ENCODE measurements around the gene PIK3R5.
A peak's percentile ranks its signal among the peaks of the same experiment; 100 is the strongest.

PIK3R5 gene

DNA sequence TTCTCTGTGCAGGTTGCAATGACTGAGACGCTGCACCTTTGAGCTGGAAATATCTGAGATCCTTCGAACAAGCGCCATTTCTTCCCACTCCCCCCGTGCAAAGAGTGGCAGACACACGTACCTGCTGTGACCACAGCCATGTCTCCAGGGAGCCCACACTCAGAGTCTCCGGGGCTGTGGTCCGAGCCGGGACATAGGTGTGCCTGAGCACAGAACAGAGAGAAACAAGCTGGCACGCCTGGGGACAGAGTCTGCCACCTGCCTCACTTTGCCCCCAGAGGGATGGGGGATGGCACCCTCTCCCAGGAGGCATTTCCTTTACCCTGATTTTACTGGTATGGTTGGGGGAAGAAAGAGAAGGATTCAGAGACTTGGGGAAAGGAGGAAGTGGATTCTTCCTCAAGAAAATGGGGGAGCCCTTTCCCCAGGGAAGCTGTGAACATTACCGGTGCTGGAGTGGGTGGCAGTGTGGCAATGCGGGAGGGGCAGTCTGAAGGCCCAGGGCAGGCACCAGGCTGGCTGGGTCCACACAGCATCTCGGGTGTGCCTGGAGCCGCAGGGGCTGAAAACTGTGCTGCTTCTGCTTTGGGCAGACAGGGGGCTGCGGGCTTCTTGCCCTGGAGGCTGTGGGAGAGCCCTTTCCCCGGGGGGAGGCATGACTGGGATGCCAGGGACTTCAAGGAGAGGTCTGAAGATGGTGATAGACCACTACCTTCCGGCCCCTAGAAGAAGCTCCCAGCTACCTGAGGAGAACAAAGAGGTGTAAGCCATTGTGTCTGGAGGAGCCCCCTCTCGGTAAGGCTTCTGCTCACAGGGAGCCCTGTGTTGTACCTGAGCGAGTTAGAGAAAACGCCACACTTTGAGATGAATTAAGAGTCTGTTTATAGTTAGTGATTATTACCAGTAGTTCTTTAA is 91.4 kb downstream of the PIK3R5 start:
- Histone ChIP-seq H3K27me3 (ENCODE audit: control insufficient read depth, insufficient read depth, low read length) (no peaks in the 10 kb centered on the region), H3K36me3 (ENCODE audit: control insufficient read depth, insufficient read depth, low read length) (no peaks in the 10 kb centered on the region), H3K9ac (ENCODE audit: low read length) (peak overlapping the region; percentile 7), H3K9me3 (ENCODE audit: control insufficient read depth, insufficient read depth, low read depth, low read length) (no peaks in the 10 kb centered on the region), H3K27ac (ENCODE audit: low read depth, low read length) (no peak overlapping the region), H3K4me1 (ENCODE audit: control insufficient read depth, insufficient read depth, low read length) (peaks cover 22% of the 10 kb centered on the region), H3K4me3 (ENCODE audit: low read depth, low read length) (no peak overlapping the region)

DNA sequence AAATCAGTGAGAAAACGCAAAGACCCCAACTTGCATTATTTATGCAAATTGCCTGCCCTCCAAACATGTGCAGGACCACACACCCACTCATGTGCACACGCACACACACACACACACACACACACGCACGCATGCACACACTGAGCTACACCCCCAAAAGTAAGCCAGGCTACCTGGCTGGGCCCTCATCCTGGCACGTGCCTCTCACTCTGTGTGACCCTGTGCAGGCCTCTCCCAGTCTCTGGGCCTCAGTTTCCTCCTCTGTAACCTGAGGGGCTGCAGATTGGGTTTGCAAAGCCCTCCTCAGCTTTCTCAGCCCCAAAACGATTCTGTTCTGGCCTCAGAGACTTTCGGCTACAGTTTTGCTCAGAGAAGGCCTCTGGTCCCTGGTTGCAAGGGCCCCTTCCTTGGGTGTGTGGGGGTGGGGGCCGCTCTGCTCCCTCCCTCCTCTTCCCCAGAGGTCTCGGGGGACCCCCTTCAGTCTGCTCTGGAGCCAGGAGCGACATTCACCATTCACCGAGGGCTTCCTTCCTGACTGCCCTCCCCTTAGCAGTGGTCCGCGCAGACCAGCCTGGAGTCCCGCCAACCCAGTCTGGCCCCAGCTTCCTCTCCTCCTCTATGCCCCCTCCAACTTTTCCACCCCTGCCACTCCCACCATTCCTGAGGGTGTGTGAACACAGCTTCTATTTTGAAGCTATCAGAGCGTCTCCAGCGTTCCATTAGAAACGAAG is 92.6 kb downstream of the PIK3R5 start:
- peaks cover 22% of the 10 kb centered on the region for H3K4me1 ChIP-seq (ENCODE audit: control insufficient read depth, insufficient read depth, low read length)
- no peak overlapping the region for H3K9ac ChIP-seq (ENCODE audit: low read length)
- no peaks in the 10 kb centered on the region for H3K27me3 ChIP-seq (ENCODE audit: control insufficient read depth, insufficient read depth, low read length)
- no peak overlapping the region for H3K27ac ChIP-seq (ENCODE audit: low read depth, low read length)
- H3K36me3 ChIP-seq (ENCODE audit: control insufficient read depth, insufficient read depth, low read length): no peaks in the 10 kb centered on the region
- H3K4me3 ChIP-seq (ENCODE audit: low read depth, low read length): no peak overlapping the region
- H3K9me3 ChIP-seq (ENCODE audit: control insufficient read depth, insufficient read depth, low read depth, low read length): no peaks in the 10 kb centered on the region

DNA sequence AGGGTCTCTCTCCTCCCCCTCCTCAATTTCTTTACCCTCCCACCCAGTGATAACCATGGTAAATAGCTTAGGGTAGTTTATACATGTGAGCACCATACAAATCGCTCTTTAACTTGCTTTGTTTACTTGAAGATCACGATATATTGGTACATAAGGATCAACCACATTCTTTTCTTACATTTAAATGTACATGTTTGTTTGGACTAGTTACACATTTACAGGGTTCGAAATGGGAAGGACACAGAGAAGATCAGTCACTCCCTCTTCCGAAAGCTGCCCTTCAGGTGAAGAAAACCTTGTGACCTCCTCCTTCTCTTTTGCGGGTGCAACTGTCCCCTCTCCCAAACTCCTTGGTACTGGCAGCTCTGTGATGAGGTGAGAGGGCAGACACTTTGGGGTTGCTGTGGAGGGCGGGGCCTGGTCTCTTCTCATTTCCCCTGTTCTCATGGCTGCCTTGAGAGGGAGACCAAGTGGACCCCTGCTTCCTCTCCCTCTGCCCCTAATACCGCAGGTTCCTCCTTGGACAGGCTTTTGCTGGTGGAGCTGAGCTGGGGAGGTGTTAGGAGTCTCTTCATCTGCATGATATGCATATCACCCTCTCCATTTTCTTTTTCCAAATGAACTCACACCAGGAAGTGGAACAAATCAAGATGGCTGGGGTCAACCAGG is 93.3 kb downstream of the PIK3R5 start:
- no peaks in the 10 kb centered on the region for H3K27me3 ChIP-seq (ENCODE audit: control insufficient read depth, insufficient read depth, low read length)
- H3K4me3 ChIP-seq (ENCODE audit: low read depth, low read length): no peak overlapping the region
- H3K27ac ChIP-seq (ENCODE audit: low read depth, low read length): no peak overlapping the region
- no peak overlapping the region for H3K9ac ChIP-seq (ENCODE audit: low read length)
- H3K9me3 ChIP-seq (ENCODE audit: control insufficient read depth, insufficient read depth, low read depth, low read length): no peaks in the 10 kb centered on the region
- H3K4me1 ChIP-seq (ENCODE audit: control insufficient read depth, insufficient read depth, low read length): peaks cover 22% of the 10 kb centered on the region
- H3K36me3 ChIP-seq (ENCODE audit: control insufficient read depth, insufficient read depth, low read length): no peaks in the 10 kb centered on the region

DNA sequence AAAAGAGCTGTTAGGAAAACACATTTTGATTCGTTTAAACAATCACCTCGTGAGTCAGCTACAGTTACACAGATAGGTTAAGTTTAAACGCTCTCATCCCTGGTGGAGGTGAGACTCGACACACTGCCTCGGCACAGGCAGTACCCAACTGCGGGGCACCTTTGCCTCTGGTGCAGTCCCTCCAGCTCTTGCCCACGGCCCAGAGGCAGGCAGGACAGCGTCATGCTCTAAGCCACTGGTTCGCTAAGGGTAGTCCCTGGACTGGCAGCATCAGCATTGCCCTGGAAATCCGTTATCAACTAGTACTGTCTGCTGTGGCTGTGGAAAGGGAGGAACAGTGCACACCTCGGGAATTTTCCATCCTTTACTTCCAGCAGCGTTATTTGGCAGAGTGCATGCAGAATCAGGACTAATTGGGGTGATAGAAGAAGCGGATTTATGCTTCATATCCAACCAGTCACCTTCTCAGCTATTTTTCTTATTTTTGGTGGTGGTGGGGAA is 94.4 kb downstream of the PIK3R5 start:
- Histone ChIP-seq H3K9ac (ENCODE audit: low read length) (no peak overlapping the region), H3K4me3 (ENCODE audit: low read depth, low read length) (no peak overlapping the region), H3K9me3 (ENCODE audit: control insufficient read depth, insufficient read depth, low read depth, low read length) (no peaks in the 10 kb centered on the region), H3K27me3 (ENCODE audit: control insufficient read depth, insufficient read depth, low read length) (no peaks in the 10 kb centered on the region), H3K36me3 (ENCODE audit: control insufficient read depth, insufficient read depth, low read length) (no peaks in the 10 kb centered on the region), H3K27ac (ENCODE audit: low read depth, low read length) (no peak overlapping the region), H3K4me1 (ENCODE audit: control insufficient read depth, insufficient read depth, low read length) (peaks cover 22% of the 10 kb centered on the region)

DNA sequence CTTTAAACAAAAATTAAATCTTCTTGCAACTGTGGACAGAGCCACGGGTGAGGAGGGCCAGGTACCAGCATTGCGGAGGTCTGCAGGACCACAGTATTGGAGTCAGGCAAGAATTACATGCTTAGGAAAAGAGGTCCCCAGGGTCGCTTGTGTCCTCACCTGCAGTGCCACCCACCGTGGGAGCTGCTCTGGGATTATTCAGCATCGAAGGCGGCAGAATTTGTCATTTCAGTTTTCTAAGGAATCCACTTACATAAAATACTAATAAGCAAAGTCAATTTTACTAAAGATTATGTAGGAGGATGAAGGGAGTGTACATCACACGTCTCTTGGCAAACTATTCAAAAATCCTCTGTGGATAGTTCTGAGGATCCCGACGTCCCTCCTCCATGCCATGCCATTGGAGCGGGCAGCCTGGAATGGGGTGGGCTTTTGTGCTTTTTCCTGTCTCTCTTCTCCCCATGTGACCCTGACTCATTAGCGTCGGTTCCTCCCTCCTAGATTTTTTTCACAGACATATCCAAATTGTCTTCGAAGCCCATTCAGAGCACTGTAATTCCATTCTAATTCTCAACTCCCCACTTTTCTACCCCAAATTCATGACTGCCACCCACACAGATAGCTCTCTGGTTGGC is 95.0 kb downstream of the PIK3R5 start:
- Histone ChIP-seq H3K9ac (ENCODE audit: low read length) (no peak overlapping the region), H3K4me3 (ENCODE audit: low read depth, low read length) (no peak overlapping the region), H3K9me3 (ENCODE audit: control insufficient read depth, insufficient read depth, low read depth, low read length) (no peaks in the 10 kb centered on the region), H3K36me3 (ENCODE audit: control insufficient read depth, insufficient read depth, low read length) (no peaks in the 10 kb centered on the region), H3K27ac (ENCODE audit: low read depth, low read length) (no peak overlapping the region), H3K4me1 (ENCODE audit: control insufficient read depth, insufficient read depth, low read length) (peaks cover 17% of the 10 kb centered on the region), H3K27me3 (ENCODE audit: control insufficient read depth, insufficient read depth, low read length) (no peaks in the 10 kb centered on the region)

DNA sequence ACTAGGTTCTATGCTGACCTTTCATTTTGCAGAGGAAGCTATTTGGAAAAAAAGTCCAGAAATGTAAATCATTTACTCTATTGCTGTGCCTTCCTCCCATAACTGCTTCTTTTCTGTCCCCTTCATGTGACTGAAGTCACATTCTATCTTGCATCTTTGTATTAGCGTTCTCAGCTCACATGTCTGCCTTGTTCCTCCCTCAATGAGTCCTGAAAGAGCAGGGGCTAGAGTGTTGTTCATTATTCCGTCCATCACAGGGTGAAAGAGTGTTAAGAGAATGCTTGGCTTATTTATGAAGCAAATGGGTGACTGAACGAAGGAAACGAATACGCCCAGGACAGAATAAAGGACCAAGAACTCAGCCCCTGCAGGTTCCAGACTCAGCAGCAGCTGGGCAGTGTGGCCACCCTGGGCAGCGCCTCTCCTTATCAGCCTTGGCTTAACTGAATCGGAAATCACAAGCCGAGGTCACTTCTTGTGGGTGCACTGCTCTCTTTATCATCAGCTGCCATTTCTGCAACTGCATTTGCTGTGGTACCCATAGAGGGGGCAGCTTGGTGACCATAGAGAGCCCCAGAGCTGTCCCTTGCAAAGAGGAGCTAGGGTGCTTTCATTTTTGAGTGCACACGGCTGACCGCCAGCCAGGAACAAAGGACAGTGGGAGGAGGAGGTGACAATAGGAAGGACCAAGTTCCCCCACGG is 96.2 kb downstream of the PIK3R5 start:
- no peak overlapping the region for H3K4me3 ChIP-seq (ENCODE audit: low read depth, low read length)
- H3K9ac ChIP-seq (ENCODE audit: low read length): no peak overlapping the region
- peaks cover 9% of the 10 kb centered on the region for H3K4me1 ChIP-seq (ENCODE audit: control insufficient read depth, insufficient read depth, low read length)
- H3K36me3 ChIP-seq (ENCODE audit: control insufficient read depth, insufficient read depth, low read length): no peaks in the 10 kb centered on the region
- no peak overlapping the region for H3K27ac ChIP-seq (ENCODE audit: low read depth, low read length)
- H3K9me3 ChIP-seq (ENCODE audit: control insufficient read depth, insufficient read depth, low read depth, low read length): no peaks in the 10 kb centered on the region
- H3K27me3 ChIP-seq (ENCODE audit: control insufficient read depth, insufficient read depth, low read length): no peaks in the 10 kb centered on the region

DNA sequence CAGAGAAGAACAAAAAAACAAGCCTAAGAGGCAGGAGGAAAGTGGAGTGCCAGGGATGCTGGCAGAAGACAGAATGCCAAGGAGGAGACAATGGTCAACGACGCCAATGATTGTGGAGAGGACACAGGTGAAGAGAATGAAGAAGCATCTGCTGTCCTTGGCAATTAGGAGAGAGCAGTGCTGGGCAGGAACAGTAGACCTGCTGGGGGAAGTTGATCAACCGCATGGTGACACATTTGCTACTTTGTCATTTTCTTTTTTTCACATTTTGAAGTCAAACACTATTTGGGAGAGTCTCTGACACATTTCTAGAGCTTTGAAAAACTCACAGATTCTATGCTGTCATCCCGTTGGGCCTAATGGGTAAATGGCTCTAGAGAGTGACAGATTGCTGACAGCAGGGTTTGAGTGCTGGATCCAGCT is 97.0 kb downstream of the PIK3R5 start:
- Histone ChIP-seq H3K4me3 (ENCODE audit: low read depth, low read length) (no peak overlapping the region), H3K27ac (ENCODE audit: low read depth, low read length) (no peak overlapping the region), H3K27me3 (ENCODE audit: control insufficient read depth, insufficient read depth, low read length) (no peaks in the 10 kb centered on the region), H3K4me1 (ENCODE audit: control insufficient read depth, insufficient read depth, low read length) (peaks cover 3% of the 10 kb centered on the region; the same call in 1 of the 2 replicates), H3K36me3 (ENCODE audit: control insufficient read depth, insufficient read depth, low read length) (no peaks in the 10 kb centered on the region), H3K9me3 (ENCODE audit: control insufficient read depth, insufficient read depth, low read depth, low read length) (no peaks in the 10 kb centered on the region), H3K9ac (ENCODE audit: low read length) (no peak overlapping the region)

DNA sequence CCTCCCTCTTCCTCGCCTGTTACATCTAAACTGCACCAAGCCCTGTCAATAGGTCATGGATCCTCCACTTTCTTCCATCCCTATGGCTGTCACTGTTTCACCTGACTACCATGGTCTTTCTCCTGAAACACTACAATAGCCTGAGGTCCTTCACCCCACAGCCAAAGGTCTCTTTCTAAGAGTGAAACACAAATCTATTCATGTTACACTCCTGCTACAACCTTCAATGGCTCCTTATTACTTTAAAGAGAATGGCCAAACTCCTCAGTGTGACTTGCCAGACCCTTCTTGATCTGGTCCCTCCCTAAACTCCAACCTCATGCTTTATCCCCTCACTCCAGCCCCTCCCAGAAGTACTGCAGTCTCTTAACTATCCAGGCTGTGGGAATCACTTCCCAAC is 97.4 kb downstream of the PIK3R5 start:
- H3K4me1 ChIP-seq (ENCODE audit: control insufficient read depth, insufficient read depth, low read length): no peaks in the 10 kb centered on the region
- H3K9me3 ChIP-seq (ENCODE audit: control insufficient read depth, insufficient read depth, low read depth, low read length): no peaks in the 10 kb centered on the region
- no peak overlapping the region for H3K4me3 ChIP-seq (ENCODE audit: low read depth, low read length)
- H3K27me3 ChIP-seq (ENCODE audit: control insufficient read depth, insufficient read depth, low read length): no peaks in the 10 kb centered on the region
- no peak overlapping the region for H3K9ac ChIP-seq (ENCODE audit: low read length)
- H3K36me3 ChIP-seq (ENCODE audit: control insufficient read depth, insufficient read depth, low read length): no peaks in the 10 kb centered on the region
- H3K27ac ChIP-seq (ENCODE audit: low read depth, low read length): no peak overlapping the region

DNA sequence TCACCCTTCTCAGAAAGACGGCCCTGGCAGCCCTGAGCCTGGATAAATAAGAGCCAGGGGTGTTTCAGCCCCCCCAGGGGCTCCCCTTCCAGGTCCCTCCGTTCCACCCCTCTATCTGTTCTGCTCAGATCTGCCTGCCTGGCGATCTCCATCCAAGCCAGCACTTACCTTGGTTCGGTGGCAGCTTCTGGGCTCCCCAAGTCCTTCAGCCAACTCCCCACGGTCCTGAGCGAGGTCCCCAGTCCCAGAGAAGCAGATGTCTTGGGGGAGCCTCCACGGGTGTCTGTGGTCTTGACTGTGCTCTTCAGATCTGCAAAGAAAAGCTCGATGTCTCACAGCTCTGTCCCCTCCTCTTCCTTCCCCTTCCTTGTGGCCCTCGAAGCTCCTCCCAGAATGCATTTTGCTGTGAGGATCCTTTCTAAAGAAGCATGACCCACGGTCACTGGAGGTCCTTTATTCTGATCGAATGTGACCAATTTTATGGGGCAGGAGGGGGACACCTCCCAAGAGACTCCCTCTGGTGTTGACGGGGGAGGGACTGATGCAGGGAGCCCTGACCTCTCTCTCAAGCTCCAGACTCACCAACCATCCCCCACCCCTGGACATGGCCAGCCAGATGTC is 98.0 kb downstream of the PIK3R5 start, which contains the start of gene PIK3R6:
Gene PIK3R6, minus strand, starts transcription at position 314 of the 621 bp plus-strand sequence. CDS start 17,880 bp downstream, outside the sequence.
- no peak within 1 kb of the TSS for H3K9ac ChIP-seq (ENCODE audit: low read length)
- H3K27me3 ChIP-seq (ENCODE audit: control insufficient read depth, insufficient read depth, low read length): no peaks in the 10 kb centered on the region

DNA sequence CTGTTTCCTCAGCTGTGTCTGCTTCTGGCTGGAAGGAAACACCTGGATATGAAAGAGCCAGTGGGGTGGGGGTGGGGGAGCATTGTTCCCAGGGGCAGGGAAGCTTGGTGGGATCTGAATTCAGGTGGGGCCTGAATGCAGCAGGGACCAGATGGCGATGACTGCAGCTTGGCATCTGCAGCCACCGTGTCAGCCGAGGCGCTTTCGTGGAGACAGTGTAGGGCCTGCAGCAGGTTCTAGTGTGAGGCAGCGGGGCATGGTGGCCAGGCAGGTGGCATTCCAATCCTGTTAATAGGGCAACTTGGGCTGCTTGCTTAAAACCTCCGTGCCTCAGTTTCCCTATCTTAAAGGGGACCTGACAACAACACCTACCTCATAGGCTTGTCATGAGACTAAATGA is 99.7 kb downstream of the PIK3R5 start:
- Histone ChIP-seq H3K9ac (ENCODE audit: low read length) (no peak overlapping the region), H3K27me3 (ENCODE audit: control insufficient read depth, insufficient read depth, low read length) (no peaks in the 10 kb centered on the region), H3K4me1 (ENCODE audit: control insufficient read depth, insufficient read depth, low read length) (no peaks in the 10 kb centered on the region), H3K27ac (ENCODE audit: low read depth, low read length) (no peak overlapping the region), H3K36me3 (ENCODE audit: control insufficient read depth, insufficient read depth, low read length) (no peaks in the 10 kb centered on the region), H3K9me3 (ENCODE audit: control insufficient read depth, insufficient read depth, low read depth, low read length) (no peaks in the 10 kb centered on the region), H3K4me3 (ENCODE audit: low read depth, low read length) (no peak overlapping the region)

More for the DNA sequence above, 98.0 kb downstream of the PIK3R5 start, which contains the start of gene PIK3R6:
- H3K36me3 ChIP-seq (ENCODE audit: control insufficient read depth, insufficient read depth, low read length): no peaks in the 10 kb centered on the region
- H3K4me1 ChIP-seq (ENCODE audit: control insufficient read depth, insufficient read depth, low read length): no peaks in the 10 kb centered on the region
- H3K27ac ChIP-seq (ENCODE audit: low read depth, low read length): no peak within 1 kb of the TSS
- no peak within 1 kb of the TSS for H3K4me3 ChIP-seq (ENCODE audit: low read depth, low read length)
- H3K9me3 ChIP-seq (ENCODE audit: control insufficient read depth, insufficient read depth, low read depth, low read length): no peaks in the 10 kb centered on the region
